Globus pallidus (tissue), 1 donor: ENCODE data around the gene ZBTB24.

Source experiments
- DNase-seq: peaks from one replicate; pipeline ENCODE4 v3.0.0-alpha.2; 2015; ENCODE audit warnings: low spot score

ZBTB24 gene

DNA sequence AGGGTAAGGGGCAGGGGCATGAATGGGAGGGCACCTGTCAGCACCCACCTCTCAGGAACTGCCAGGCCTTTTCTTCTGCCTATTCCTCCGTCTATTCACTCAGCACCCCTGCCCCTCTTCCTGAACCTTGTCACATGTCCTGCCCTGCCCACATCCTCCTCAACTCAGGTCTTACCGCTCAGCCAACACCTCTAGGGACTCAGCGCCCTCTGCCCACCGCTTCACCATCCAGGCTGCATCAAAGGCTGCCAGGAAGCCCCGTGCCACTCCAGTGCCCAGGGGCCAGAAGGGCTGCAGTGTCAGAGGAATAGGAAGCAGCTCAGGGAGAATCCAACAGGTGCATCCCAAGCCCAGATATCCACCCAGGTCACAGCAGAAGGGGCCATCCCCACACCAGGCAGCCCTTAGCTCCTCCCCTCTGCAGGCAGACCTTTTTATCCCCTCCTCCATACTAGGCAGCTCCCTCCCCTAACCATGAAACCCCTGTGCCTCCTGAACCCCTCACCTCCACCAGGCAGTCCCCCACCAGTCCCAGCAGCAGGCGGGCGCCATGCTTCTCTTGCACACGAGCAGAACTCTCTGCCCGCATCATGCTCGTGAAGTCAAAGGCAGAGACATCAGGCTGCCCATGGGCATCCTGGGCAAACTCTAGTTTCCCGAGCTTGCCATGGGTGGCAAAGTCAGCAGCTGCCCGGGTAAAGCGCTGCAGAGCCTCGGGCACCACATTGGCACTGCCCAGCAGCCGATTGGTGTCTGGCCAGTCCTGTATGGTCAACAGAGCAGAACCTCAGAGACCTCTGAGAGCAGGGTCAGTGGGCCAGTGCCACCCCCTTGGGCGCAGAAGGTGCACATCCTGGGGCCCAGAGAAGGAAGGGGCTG lies 33.0 kb downstream of the ZBTB24 start:
- no peak for DNase-seq

DNA sequence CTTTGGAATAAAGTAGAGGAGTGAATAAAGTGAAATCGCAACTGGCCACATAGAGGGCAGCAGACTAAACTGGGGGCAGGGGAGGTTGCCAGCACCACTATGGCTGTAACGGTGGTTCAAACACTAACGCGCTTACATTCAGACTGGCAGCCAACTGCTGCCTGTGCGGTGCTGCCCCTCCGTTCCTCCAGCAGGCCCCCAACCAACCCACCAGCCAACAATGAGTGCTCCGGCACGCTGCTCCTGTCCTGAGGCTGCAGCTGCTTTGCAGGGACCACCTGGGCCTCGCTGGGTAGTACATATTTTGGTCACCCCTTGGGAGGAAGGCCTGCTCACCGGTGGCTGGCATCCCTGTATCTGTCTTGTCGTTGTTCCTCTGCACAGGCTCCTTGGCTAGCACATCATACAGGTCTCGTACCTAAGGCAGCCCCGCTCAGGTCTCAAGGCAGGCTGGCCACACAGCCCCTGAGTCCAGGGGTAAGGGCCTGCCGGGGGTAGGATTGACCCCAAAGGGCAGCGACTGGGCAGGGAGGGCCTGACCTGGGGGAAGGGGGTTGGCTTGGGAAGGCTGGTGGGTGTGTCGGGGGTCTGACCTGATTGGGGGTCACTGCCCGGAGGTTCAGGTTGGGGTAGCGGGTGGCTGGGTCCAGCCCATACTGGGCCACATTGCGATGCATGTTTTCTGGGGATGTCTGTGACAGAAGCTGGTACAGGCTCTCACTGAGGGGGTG lies 33.8 kb downstream of the ZBTB24 start:
- no peak for DNase-seq

DNA sequence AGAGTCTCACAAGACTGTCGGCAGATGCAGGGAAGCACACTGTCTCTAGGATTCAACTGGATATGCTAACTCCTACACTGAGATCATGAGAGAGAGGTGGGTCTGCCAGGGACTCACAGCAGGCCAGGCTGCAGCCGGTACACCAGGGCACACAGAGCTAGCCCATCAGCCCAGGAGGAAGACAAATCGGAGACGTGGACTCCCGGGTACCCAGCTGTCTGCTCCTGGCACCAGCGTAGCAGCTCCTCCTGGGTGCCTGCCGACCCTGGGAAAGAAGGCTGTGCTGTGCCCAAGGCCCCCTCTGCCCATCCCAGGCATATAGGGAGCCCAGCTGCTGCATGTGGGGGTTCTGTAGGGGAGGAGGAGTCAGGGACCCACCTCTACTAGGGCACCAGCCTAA lies 34.4 kb downstream of the ZBTB24 start:
- DNase-seq, result no peak

DNA sequence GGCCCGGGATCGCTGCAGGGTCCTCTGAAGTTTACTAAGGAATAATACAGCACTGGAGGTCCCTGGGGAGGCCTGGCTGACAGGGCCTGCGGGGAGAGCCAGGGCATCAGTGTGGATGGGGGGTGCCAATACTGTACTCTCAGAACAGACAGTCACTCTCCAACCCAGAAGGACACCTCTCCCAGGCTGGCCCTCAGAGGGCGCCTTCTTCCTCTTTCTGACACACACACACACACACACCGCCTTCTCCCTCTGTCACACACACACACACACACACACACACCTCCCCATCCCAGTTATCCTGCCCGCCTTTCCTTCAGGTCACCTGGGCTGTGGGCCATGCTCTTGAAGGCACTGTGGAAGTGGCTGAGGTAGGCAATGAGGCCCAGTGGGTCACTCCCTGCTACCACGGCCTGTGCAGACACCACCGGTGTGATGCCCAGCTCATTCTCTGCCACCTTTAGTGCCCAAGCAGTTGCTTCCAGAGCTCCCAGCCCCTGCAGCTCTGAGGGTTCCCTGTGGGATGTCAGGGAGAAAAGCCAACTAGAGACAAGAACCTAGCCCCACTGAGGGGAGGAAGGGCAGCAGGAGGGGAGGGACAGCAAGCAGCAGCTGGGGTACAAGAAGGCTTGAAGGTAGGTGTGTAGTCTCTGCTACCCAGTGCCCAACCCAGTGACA lies 35.0 kb downstream of the ZBTB24 start:
- no peak for DNase-seq

DNA sequence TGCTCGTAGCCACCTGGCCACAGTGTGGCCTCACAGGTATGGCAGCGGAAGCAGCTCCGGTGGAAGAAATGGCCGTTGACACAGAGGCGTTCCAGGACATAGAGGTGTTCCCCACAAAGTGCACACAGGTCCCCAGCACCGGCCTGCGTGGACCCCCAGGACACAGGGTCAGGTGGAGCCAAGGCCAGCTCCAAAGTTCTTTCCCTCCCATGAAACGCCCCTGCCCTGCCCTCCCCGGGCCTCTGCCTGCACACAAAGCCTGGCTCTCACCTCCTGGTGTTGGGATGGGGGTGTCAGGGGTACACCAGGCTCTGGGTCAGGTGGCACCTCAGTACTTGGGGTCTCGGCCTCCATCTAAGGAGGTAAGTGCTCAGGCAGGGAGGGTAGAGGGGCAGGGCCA lies 35.9 kb downstream of the ZBTB24 start:
- no peak for DNase-seq

DNA sequence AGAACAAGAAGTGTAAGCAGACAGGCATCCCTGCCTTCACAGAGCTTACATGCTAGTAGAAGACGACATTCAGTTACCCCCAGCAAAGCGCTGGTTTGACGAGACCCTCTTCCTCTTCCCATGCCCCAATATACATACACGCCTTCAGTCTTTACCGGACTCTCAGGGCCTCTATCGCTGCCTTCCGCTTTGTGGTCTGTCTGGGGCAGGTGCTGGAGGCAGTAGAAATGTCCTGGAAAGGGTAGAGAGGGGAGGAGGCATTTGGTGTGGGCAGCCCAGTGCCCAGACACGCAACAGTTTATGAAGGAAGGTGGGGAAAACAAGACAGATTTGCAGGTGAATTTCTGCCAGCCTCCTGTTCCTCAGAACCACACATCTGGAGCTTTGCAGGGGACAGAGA lies 36.5 kb downstream of the ZBTB24 start:
- DNase-seq, result no peak

DNA sequence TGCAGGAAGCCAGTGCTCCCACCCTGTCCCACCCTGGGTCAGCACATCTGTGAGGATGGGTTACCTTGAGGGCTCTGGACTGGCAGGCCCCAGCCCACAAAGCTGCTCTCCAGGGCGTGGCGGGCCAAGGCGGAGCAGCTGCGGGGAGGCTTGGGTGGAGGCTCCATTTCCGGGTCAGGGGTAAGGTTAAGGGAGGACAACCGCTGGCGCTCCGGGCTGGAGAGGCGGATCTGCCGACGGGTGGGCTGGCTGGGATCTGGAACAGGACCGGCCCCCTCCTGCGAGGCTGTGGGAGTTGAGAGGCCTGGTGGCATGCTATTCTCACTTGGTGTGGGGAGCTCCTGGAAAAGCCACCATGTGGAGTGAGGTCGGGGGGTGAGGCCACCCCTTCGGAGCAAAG lies 36.9 kb downstream of the ZBTB24 start:
- DNase-seq, result no peak

DNA sequence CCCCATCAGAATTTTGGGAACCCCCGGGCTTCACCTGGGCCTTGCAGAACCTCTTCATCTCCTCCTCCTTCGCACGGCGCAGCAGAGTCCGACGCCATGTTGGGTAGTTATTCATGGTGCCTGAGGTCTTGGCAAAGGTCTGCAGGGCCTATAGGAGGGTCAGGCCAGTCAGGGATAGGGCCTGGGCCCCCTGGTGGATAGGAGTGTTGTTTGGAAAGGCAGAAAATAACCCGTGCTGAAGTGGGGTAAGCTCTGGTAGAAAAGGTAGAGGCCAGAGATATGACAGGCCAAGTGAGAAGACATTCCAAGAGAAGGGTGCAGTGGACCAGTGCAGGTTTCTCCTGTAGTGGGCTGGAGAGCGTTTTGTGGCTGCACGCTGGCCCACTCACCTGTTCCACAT lies 37.6 kb downstream of the ZBTB24 start:
- DNase-seq, result no peak

DNA sequence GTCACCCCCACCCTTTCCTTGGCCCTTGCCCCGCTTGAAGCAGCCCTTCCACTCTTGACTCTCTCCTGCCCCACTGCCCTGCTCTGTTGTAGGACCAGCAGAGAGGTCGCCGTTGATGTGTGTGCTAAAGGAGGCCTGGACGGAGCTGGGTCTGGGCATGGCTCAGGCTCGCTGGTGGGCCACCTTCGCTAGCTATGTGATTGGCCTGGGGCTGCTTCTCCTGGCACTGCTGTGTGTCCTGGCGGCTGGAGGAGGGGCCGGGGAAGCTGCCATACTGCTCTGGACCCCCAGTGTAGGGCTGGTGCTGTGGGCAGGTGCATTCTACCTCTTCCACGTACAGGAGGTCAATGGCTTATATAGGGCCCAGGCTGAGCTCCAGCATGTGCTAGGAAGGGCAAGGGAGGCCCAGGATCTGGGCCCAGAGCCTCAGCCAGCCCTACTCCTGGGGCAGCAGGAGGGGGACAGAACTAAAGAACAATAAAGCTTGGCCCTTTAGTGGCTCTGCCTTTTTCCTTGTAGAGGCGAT lies 39.5 kb downstream of the ZBTB24 start:
- no peak for DNase-seq

DNA sequence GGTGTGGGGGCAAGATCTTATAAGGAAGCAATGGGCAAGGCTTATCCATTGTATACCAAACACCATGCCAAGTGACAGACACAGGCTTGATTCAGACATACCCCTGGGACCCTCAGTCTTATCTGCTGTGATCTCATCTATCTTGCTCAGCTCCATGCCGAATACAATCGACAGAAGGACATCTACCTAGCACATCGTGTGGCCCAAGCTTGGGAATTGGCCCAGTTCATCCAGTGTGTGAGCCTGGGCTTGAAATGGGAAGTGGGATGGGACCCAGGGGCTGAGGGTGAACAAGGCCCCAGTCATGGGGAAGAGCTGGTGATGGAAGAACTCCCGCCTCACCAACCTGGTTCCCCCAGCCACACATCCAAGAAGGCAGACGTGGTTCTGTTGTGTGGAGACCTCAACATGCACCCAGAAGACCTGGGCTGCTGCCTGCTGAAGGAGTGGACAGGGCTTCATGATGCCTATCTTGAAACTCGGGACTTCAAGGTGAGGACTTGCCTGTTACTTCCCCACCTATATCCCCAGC lies 40.6 kb downstream of the ZBTB24 start:
- no peak for DNase-seq

DNA sequence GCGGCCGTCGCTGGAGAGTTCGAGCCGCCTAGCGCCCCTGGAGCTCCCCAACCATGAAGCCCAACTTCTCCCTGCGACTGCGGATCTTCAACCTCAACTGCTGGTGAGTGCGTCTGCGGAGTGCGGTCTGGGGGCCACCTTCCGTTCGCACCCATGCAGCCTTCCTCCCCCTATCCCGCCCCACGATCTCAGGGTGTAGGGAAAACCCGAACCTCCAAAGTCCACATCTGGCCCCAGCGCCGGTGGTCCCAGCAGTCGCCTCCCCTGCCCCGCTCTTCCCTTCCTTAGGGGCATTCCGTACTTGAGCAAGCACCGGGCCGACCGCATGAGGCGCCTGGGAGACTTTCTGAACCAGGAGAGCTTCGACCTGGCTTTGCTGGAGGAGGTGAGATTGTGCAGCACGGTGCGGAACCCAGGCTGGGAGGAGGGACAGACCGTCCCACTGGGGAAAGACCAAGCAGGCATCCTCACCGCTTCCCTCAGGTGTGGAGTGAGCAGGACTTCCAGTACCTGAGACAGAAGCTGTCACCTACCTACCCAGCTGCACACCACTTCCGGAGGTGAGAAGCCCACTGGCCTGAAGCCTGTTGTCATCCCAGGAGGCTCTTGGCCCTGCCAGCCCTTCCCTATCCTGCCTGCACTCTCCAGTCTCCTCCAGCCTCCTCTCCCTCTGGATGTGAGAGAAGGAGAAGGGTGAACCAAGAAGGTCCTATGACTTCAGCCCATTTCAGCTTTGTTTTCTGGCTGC lies 41.8 kb downstream of the ZBTB24 start:
- no peak for DNase-seq

DNA sequence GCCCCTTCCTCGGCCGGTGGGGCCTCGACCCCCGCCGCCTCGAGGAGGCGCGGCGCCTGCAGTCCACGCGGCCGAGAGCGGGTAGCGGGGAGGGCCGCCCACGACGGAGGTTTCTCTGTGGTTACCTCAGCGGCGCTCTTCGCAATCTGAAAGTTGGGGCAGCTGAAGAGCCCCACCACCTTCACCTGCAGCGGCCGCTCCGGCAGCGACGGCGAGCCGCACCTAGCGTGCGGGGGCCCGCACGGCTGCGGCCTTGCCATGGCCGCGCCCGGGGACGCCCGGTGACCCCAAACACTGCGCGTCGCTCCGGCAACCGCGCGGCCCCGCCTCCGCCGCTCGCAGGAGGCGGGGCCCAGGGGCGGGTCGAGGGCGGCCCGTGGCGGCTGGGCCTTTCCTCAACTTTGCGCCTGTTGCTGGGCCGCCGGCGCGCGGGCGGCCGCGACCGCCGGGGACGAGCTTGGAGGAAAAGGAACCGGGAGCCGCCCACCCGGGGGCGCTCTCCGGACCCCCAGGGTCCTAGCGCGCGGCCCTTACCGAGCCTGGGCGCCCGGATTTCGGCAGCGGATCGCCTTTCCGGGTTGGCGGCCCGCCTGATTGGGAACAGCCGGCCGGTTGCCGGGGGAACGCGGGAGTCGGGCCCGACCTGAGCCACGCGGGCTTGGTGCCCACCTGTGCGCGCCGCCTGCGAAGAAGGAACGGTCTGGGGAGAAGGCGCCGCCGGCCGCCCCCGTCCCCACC lies 42.5 kb downstream of the ZBTB24 start, which contains the start of the genes PPIL6 and SMPD2:
Gene PPIL6, minus strand, starts transcription at position 298 of the 738 bp plus-strand sequence. Its CDS starts 38 bp downstream, at position 260.
Gene SMPD2, plus strand, starts transcription at position 394 of the 738 bp plus-strand sequence. CDS start 398 bp downstream, outside the sequence.
- DNase-seq, result peak; percentile 86

DNA sequence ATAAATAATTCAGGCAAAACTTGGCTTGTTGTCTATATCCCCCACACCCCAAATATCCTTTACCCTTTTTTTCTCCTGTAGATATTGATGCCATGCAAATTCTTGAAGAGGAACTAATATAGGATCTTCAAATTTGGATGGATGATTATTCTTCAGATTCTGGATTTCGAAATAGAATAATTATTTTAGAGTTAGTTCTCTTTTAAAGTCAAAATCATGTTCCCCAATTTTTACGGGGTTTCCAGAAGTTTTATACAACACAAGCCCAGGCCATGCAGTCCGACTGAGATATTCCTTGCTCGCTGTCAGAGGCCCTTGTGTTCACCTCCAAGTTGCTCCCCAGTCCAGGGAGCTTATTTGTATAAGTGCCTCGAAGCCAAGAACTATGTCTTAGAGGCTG lies 47.0 kb downstream of the ZBTB24 start:
- DNase-seq, result no peak

DNA sequence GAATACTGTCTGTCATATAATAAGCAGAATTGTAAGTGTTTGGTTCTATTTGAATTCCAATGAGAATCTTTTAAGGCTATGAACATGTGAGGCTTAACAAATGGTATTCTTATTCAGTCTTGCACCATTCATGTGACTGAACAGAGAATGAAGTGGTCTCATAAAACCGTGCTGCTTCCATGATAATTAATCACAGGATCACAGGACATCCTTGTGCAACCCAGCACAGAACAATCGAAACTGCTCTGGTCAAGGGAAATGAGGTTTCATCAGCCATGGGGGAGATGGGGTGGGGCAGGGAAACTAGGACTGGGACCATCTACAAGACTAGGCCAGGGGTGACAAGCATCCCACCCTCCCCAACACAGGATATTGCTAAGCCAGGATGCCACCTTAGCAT lies 48.6 kb downstream of the ZBTB24 start:
- no peak for DNase-seq

DNA sequence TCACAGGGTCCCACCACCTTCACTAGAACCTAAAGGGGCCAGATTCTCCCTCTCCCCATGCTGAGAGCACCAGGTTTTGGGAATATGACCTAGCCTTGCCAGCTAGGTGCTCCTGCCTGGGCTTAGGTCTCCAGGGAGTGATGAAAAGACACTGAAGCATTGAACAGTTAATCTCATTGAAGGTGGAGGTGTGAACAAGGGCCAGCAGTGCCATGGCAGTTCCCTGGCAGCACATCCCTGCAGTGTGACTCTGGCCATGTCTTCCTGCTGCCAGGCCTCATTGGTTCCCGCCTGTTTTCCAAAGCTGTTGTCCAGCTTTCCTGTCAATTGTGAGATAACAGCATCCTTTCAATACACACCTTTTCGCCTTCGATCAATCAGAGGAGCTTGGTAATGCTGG lies 53.5 kb downstream of the ZBTB24 start:
- no peak for DNase-seq

DNA sequence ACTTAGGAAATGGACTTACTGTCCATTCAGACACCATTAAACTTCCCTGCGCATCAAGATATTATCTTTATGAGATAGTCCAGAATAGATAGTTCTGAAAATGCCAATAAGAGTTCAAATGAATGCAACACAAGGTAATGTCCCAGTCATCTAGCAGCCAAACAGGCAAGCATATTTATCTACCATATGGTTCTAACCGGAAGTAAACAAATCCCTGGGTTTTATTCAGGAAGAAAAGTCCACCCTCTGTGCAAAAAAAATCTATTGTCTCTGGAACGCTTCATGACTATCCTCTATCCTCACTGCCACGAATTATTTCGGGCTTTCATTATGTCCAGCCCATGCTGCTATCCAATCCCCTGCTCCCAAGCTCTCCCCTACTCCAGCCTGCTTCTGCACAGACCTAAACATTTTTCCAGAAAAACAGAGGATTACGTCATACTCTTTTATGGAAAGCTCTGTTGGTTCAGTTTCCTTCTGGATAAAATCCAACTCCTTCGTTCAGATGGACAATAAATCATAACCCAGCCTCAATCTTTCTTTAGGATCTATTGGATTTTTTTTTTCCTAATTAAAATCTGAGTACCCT lies 54.0 kb downstream of the ZBTB24 start:
- DNase-seq, result no peak

DNA sequence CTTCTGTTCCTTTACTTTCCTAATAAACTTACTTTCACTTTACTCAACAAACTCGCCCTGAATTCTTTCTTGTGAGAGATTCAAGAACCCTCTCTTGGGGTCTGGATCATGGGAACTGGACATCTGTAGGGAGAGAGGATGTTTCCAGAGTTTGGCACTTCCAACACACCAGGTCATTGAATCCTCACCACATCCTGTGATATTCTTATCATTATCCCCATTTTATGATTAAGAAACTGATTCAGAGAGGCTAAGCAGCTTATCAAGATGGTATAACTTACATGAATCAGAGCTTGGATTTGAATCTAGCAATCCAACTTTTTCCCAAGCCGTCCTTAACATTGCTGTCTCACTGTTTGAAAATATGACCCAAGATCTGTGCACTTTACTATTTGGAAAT lies 58.1 kb downstream of the ZBTB24 start:
- DNase-seq, result no peak

DNA sequence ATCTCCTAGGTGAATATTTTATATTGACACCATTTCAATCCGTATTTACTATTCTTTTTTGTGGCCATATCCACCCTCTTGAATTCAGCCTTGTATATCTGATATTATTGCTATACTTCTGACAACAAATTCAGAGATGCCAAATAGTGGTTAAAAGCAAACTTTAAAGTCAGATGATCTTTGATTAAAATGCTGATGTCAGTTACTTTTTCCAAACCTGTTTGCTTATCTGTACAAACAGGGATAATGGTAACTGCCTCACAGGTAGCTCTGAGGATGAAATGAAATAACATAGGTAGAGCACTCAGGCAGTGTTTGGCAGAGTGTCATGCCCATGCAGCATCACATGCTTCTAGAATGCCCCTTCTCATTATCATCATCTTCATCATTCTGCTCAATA lies 61.8 kb downstream of the ZBTB24 start:
- no peak for DNase-seq

DNA sequence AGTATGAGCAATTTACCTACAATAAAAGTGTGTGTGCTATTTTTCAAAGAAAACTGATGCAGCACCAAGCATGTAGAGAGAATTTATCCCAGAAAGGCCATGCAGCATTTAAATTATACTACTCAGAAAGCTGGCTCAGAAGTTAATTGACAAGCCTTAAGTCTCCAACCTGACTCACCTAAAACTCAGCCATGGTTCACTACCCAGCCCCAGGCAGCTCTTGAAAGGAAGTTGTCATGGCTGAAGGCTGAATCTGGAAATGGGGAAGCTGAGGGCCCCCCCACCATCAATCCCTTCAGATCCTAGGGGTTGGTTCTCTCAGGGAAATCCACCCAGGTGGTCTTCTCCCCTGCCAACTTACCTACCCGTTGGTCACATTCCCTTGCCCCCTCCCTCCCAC lies 62.3 kb downstream of the ZBTB24 start:
- DNase-seq, result no peak

DNA sequence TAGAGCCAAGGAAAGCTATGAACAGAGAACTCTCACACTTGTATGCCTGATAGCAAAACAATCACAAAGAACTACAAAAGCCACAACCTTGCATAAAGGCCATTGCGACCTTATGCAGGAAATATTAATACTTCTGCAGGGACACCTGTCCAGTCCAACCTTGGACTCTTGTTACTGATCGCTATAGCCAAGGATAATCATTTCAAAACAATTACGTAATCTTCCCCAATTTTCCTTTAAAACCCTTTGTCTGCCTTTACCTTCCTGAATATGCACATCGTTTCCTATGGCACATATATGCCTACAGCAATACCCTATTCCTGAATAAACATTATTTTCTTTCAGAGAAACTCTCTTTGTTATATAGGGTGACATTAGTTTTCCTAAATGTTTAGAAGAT lies 65.4 kb downstream of the ZBTB24 start:
- DNase-seq, result no peak
